Measurements from ENCODE around the gene CBX1.
A peak's percentile ranks its signal among the peaks of the same experiment; 100 is the strongest.
"Not testable (repeated sequence)": the region's sequence is repeated elsewhere in the genome, so short reads cannot be mapped to it uniquely, and the experiment has no call there.

CBX1 gene

GRCh38 chr17:48122665-48123045 lies 21.4 kb upstream of the CBX1 start:
- no peak for DNase-seq

- DNase-seq, result no peak
Observed at GRCh38 chr17:48121923-48122664, 20.8 kb upstream of the CBX1 start.

- DNase-seq, result no peak
Observed at GRCh38 chr17:48113201-48113676, 12.0 kb upstream of the CBX1 start.

GRCh38 chr17:48111937-48112241 lies 10.6 kb upstream of the CBX1 start:
- DNase-seq, result no peak

- no peak for DNase-seq
Observed at GRCh38 chr17:48110761-48111160, 9.5 kb upstream of the CBX1 start.

- peak; percentile 72 for DNase-seq
Observed at GRCh38 chr17:48107137-48108055, 6.1 kb upstream of the CBX1 start, which contains the start of gene SNX11. TSS of gene SNX11 (plus strand) at chr17:48107766. CDS start at chr17:48112044, 4,278 bp downstream.

- DNase-seq, result no peak
Observed at GRCh38 chr17:48106802-48107136, 5.5 kb upstream of the CBX1 start.

GRCh38 chr17:48104440-48104839 lies 3.2 kb upstream of the CBX1 start:
- DNase-seq, result no peak

GRCh38 chr17:48102798-48103715 lies 1.8 kb upstream of the CBX1 start:
- no peak for DNase-seq

- DNase-seq, result no peak
Observed at GRCh38 chr17:48102043-48102750, 919 bp upstream of the CBX1 start.

GRCh38 chr17:48100591-48101011 lies 677 bp downstream of the CBX1 start:
- DNase-seq, result no peak

GRCh38 chr17:48100160-48100559 lies 1.1 kb downstream of the CBX1 start:
- no peak for DNase-seq

- no peak for DNase-seq
Observed at GRCh38 chr17:48095611-48096010, 5.7 kb downstream of the CBX1 start.

GRCh38 chr17:48093341-48094045 lies 7.8 kb downstream of the CBX1 start:
- DNase-seq, result no peak

GRCh38 chr17:48084932-48085331 lies 16.3 kb downstream of the CBX1 start:
- no peak for DNase-seq

- DNase-seq, result no peak
Observed at GRCh38 chr17:48081858-48082257, 19.4 kb downstream of the CBX1 start.

- not testable (repeated sequence) for DNase-seq
Observed at GRCh38 chr17:48077152-48077551, 24.1 kb downstream of the CBX1 start.

GRCh38 chr17:48074322-48075081 lies 26.8 kb downstream of the CBX1 start:
- DNase-seq, result peak; percentile 85

GRCh38 chr17:48073566-48074094 lies 27.6 kb downstream of the CBX1 start:
- not testable (repeated sequence) for DNase-seq

- DNase-seq, result not testable (repeated sequence)
Observed at GRCh38 chr17:48072811-48073210, 28.5 kb downstream of the CBX1 start.

- DNase-seq, result no peak
Observed at GRCh38 chr17:48071654-48072053, 29.6 kb downstream of the CBX1 start.

Measured in kidney glomerular epithelial cell (primary cell).